HepG2 (cell line): ENCODE data around the gene CBX2. TPM values are rescaled to one million over a fixed set of nuclear protein-coding genes. Genes with fewer than 3 reads are reported as not detected.

ENCODE experiments used
- AKAP8 ChIP-seq: sonication (generic); formaldehyde crosslinking; IDR thresholded peaks from 2 replicates; pipeline ENCODE4 v1.5.1; 2020; ENCODE audit warnings: mild to moderate bottlenecking, missing genetic modification reagents
- DPF2 ChIP-seq: sonication (generic); formaldehyde crosslinking; IDR thresholded peaks from 2 replicates; pipeline ENCODE4 v1.4.0; 2020; ENCODE audit warnings: mild to moderate bottlenecking, low read depth, missing genetic modification reagents, borderline replicate concordance
- KLF11 ChIP-seq: IDR thresholded peaks from 2 replicates; pipeline ENCODE4 v1.6.1; 2016; ENCODE audit warnings: missing compliant biosample characterization
- MTA1 ChIP-seq: sonication (generic); formaldehyde crosslinking; IDR thresholded peaks from 2 replicates; pipeline ENCODE4 v1.4.0; 2020; ENCODE audit warnings: missing genetic modification reagents, mild to moderate bottlenecking, borderline replicate concordance
- NCOA2 ChIP-seq: sonication (generic); formaldehyde crosslinking; IDR thresholded peaks from 2 replicates; pipeline ENCODE4 v1.8.0; 2022; ENCODE audit warnings: inconsistent platforms
- NFRKB ChIP-seq: fragments of 450-650 bp; IDR thresholded peaks from 2 replicates; pipeline ENCODE4 v1.6.1; 2017
- TMF1 ChIP-seq: sonication (generic); formaldehyde crosslinking; IDR thresholded peaks from 2 replicates; pipeline ENCODE4 v1.8.1; 2022; ENCODE audit warnings: low read depth, missing genetic modification reagents
- YEATS2 ChIP-seq: sonication (generic); formaldehyde crosslinking; IDR thresholded peaks from 2 replicates; pipeline ENCODE4 v1.4.0; 2020; ENCODE audit warnings: missing genetic modification reagents, borderline replicate concordance
- ZFY ChIP-seq: sonication (generic); formaldehyde crosslinking; IDR thresholded peaks from 2 replicates; pipeline ENCODE4 v1.4.0; 2020; ENCODE audit warnings: missing genetic modification reagents
- ZMYM4 ChIP-seq: sonication (generic); formaldehyde crosslinking; IDR thresholded peaks from 2 replicates; pipeline ENCODE4 v1.8.1; 2023; ENCODE audit warnings: mild to moderate bottlenecking, missing genetic modification reagents
- ZNF44 ChIP-seq: sonication (generic); formaldehyde crosslinking; IDR thresholded peaks from 2 replicates; pipeline ENCODE4 v1.5.1; 2020; ENCODE audit warnings: mild to moderate bottlenecking, missing genetic modification reagents
- ZNF501 ChIP-seq: sonication (generic); formaldehyde crosslinking; IDR thresholded peaks from 2 replicates; pipeline ENCODE4 v1.5.1; 2020; ENCODE audit warnings: mild to moderate bottlenecking, moderate library complexity, missing genetic modification reagents
- ZNF609 ChIP-seq: sonication (generic); formaldehyde crosslinking; IDR thresholded peaks from 2 replicates; pipeline ENCODE4 v1.4.0; 2020; ENCODE audit warnings: mild to moderate bottlenecking, missing genetic modification reagents, borderline replicate concordance
- ZNF841 ChIP-seq: sonication (generic); formaldehyde crosslinking; IDR thresholded peaks from 2 replicates; pipeline ENCODE4 v1.8.1; 2023; ENCODE audit warnings: missing genetic modification reagents, borderline replicate concordance
- polyA plus RNA-seq, 8 experiments: library from polyadenylated mRNA; depleted of rRNA in 3 of 8; stranded (reverse) in 7 of 8; unstranded in 1 of 8; fragments of >200 nt; fragmentation: Illumina TruSeq in 4 of 8; extraction: Trizol in 4 of 8; gene quantifications; 2 replicates each; pipeline versions ENCODE4 v1.2.1 to v1.2.3, GENCODE V29; 2011 to 2016; ENCODE audit warnings: low read depth in 4 of 8, missing spikeins in 1 of 8, mixed read lengths in 1 of 8; ENCODE audit not compliant: insufficient read depth in 1 of 8
- total RNA-seq, 5 experiments: library from RNA; depleted of rRNA; stranded (reverse); fragments of >200 nt; fragmentation: Illumina TruSeq; extraction: Trizol; gene quantifications; 2 replicates each; pipeline ENCODE4 v1.2.3, GENCODE V29; 2016; ENCODE audit warnings: low read depth in 1 of 5
- TF ChIP-seq, protein P1 (sequence below): sonication (generic); IDR thresholded peaks from 2 replicates; pipeline ENCODE4 v1.6.1; 2016; ENCODE audit warnings: low read depth, borderline replicate concordance

CBX2 gene
- total and polyA plus RNA-seq, 2 of the 13 experiments (the other 11 are each of a cell fraction or from before 2014, with no cell fraction given): 14.5 to 31.1 TPM

DNA sequence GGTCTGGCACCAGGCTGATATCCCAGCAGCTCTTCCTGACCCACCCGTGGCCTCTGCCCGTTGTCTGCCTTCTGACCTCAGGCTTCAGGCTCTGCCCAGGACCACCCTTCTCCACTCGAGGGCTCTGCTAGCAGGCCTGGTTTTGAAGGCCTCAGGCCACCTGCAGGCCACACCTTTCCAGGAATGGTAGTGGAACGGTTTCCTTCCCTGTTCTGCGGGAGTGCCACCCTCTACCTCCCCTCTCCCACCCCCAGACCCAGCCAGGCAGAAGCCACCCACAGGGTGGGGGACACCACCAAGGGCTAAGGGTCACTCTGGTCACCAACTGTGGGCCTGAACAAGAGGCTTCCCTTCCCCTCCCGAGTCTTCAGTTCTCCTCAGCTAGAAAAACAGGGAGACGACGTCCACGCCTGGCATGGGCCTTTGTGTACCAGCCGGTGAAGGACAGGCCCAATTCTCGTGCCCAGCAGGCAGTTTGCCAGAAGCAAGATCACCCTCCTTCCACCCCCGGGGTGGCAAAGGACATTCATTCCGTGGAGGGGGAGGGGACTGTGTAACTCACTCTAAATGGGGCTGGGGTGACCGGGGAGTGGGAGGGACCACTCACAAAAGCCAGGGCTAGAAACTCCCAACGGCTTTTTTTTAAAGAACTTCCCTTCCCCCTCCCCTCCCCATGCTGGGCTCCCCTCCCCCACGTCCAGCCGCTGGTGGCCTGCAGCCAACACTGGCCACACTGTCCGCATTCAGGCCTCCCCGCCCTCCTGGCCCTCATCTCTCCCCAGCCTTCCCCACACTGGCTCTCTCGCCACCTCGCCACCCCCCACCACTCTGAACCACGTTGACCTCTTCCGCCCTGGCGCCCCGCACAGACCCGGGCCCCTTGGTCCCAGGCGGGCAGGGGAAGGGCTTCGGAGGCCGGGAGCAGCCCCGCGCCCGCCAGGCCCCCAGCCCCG, 53.6 kb downstream of the CBX2 start (continued):
- TF ChIP-seq ZNF841 (no peak), MTA1 (CRISPR knock-in tag) (peak; percentile 58), ZNF44 (CRISPR knock-in tag) (0 out of 2 replicates have a peak, but pooled peaks have one; percentile 48), AKAP8 (no peak), NCOA2 (CRISPR knock-in tag) (peak; percentile 22; the same call in 1 of the 2 replicates), ZNF609 (CRISPR knock-in tag) (peak; percentile 76), ZFY (peak; percentile 40; the same call in 1 of the 2 replicates), TMF1 (peak; percentile 45; the same call in 1 of the 2 replicates), ZNF501 (CRISPR knock-in tag) (peak; percentile 18; the same call in 1 of the 2 replicates), NFRKB (no peak), KLF11 (0 out of 2 replicates have a peak, but pooled peaks have one; percentile 19), DPF2 (CRISPR knock-in tag) (peak; percentile 37; the same call in 1 of the 2 replicates), ZMYM4 (CRISPR knock-in tag) (peak; percentile 57; the same call in 1 of the 2 replicates), YEATS2 (CRISPR knock-in tag) (no peak)
- TF ChIP-seq, protein P1, sequence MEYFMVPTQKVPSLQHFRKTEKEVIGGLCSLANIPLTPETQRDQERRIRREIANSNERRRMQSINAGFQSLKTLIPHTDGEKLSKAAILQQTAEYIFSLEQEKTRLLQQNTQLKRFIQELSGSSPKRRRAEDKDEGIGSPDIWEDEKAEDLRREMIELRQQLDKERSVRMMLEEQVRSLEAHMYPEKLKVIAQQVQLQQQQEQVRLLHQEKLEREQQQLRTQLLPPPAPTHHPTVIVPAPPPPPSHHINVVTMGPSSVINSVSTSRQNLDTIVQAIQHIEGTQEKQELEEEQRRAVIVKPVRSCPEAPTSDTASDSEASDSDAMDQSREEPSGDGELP: peak; percentile 65; the same call in 1 of the 2 replicates
